ENCODE data around the gene HTR3B. TPM values are rescaled to one million over a fixed set of nuclear protein-coding genes. Genes with fewer than 3 reads are reported as not detected.
"Not testable (repeated sequence)": the region's sequence is repeated elsewhere in the genome, so short reads cannot be mapped to it uniquely, and the experiment has no call there.

The HTR3B gene
- total RNA-seq, 2 donors from 2014 or later = not detected

DNA sequence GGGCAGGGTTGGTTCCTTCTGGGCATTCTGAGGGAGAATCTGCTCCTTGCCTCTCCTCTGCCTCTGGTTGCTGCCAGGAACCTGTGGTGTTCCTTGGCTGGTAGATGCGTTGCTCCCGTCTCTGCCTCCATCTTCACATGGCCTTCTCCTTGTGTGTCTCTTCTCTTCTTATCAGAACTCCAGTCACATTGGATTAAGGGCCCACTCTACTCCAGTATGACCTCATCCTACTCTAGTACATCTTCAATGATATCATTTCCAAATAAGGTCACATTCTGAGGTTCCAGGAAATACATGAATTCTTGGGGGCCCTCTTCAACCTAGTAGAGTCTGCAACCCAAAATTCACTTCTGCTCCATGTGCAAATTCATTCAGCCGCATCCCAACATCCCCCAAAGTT, 33.3 kb downstream of the HTR3B start:
- 75% methylated on average over 2 to 3 of the region's 3 CpGs for WGBS, 2 experiments (ENCODE audit: insufficient coverage in 1 of 2, insufficient read length in 1 of 2)
- H3K4me3 Mint-ChIP-seq = no peak overlapping the region
- no peak overlapping the region for H3K27ac Mint-ChIP-seq
- Histone ChIP-seq H3K27me3 (ENCODE audit: control insufficient read depth, insufficient read depth, low read length, poor library complexity, severe bottlenecking) (no peaks in the 10 kb centered on the region), H3K4me1 (ENCODE audit: control insufficient read depth, insufficient read depth, low read length) (no peaks in the 10 kb centered on the region), H3K9ac (ENCODE audit: extremely low read depth, low read length, poor library complexity, severe bottlenecking) (no peak overlapping the region), H3K4me3 (ENCODE audit: low read length) (no peak overlapping the region), H3K27ac (ENCODE audit: low read depth, low read length) (no peak overlapping the region), H3K36me3 (ENCODE audit: control insufficient read depth, insufficient read depth, low read length) (no peaks in the 10 kb centered on the region), H3K9me3 (ENCODE audit: control insufficient read depth, low read length) (no peaks in the 10 kb centered on the region)
- TF ChIP-seq, protein P1, sequence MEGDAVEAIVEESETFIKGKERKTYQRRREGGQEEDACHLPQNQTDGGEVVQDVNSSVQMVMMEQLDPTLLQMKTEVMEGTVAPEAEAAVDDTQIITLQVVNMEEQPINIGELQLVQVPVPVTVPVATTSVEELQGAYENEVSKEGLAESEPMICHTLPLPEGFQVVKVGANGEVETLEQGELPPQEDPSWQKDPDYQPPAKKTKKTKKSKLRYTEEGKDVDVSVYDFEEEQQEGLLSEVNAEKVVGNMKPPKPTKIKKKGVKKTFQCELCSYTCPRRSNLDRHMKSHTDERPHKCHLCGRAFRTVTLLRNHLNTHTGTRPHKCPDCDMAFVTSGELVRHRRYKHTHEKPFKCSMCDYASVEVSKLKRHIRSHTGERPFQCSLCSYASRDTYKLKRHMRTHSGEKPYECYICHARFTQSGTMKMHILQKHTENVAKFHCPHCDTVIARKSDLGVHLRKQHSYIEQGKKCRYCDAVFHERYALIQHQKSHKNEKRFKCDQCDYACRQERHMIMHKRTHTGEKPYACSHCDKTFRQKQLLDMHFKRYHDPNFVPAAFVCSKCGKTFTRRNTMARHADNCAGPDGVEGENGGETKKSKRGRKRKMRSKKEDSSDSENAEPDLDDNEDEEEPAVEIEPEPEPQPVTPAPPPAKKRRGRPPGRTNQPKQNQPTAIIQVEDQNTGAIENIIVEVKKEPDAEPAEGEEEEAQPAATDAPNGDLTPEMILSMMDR (conservative IDR thresholded peaks at IDR 0.05) = no peak
- no peaks in the 10 kb centered on the region for H3K4me1 Mint-ChIP-seq
- no peaks in the 10 kb centered on the region for H3K27me3 Mint-ChIP-seq (ENCODE audit: insufficient read depth)
- no peaks in the 10 kb centered on the region for H3K9me3 Mint-ChIP-seq
- H3K36me3 Mint-ChIP-seq (ENCODE audit: low read depth) = no peaks in the 10 kb centered on the region
- no peak for DNase-seq

DNA sequence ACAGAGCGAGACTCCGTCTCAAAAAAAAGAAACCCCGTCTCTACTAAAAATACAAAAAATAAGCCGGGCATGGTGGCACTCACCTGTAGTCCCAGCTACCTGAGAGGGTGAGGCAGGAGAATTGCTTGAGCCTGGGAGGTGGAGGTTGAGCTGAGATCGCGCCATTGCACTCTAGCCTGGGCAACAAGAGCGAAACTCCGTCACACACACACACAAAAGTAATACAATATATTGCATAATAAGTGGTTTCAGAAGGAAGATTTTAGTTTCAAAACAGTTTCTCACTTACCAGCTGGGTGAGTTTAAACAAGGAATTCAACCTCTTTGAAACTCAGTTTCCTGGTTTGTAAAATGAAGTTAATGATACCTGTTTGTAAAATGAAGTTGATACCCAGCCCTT, 37.7 kb downstream of the HTR3B start:
- DNase-seq = no peak
- no peaks in the 10 kb centered on the region for H3K27me3 ChIP-seq (ENCODE audit: control insufficient read depth, insufficient read depth, low read length, poor library complexity, severe bottlenecking)
- Mint-ChIP-seq H3K27me3 (ENCODE audit: insufficient read depth) (peaks cover 1% of the 10 kb centered on the region), H3K4me1 (no peaks in the 10 kb centered on the region), H3K27ac (no peak overlapping the region), H3K36me3 (ENCODE audit: low read depth) (no peaks in the 10 kb centered on the region), H3K9me3 (no peaks in the 10 kb centered on the region), H3K4me3 (no peak overlapping the region)
- TF ChIP-seq, protein P1 (conservative IDR thresholded peaks at IDR 0.05) = no peak
- H3K27ac ChIP-seq (ENCODE audit: low read depth, low read length) = no peak overlapping the region
- no peaks in the 10 kb centered on the region for H3K4me1 ChIP-seq (ENCODE audit: control insufficient read depth, insufficient read depth, low read length)
- H3K9ac ChIP-seq (ENCODE audit: extremely low read depth, low read length, poor library complexity, severe bottlenecking) = no peak overlapping the region
- no peaks in the 10 kb centered on the region for H3K9me3 ChIP-seq (ENCODE audit: control insufficient read depth, low read length)
- H3K36me3 ChIP-seq (ENCODE audit: control insufficient read depth, insufficient read depth, low read length) = no peaks in the 10 kb centered on the region
- 90% methylated on average over 6 of the region's 8 CpGs; no CpG with 5 or more reads in 1 of the 2 experiments for WGBS, 2 experiments (ENCODE audit: insufficient coverage in 1 of 2, insufficient read length in 1 of 2)
- no peak overlapping the region for H3K4me3 ChIP-seq (ENCODE audit: low read length)

DNA sequence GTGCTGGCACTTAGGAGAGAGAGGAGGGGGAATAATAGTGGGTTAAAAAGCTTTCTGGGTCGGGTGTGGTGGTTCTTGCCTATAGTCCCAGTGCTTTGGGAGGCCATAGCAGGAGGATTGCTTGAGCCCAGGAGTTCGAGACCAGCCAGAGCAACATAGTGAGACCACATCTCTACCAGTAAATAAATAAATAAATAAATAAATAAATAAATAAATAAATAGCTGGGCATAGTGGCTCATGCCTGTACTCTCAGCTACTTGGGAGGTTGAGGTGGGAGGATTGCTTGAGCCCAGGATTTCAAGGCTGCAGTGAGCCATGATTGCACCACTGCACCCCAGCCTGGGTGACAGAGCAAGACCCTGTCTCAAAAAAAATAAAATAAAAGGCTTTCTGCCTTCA, 41.6 kb downstream of the HTR3B start:
- H3K4me3 ChIP-seq (ENCODE audit: low read length); H3K4me3 Mint-ChIP-seq; H3K9me3 ChIP-seq (ENCODE audit: control insufficient read depth, low read length); H3K36me3 Mint-ChIP-seq (ENCODE audit: low read depth); H3K27me3 Mint-ChIP-seq (ENCODE audit: insufficient read depth); H3K27ac Mint-ChIP-seq; H3K9ac ChIP-seq (ENCODE audit: extremely low read depth, low read length, poor library complexity, severe bottlenecking); H3K27me3 ChIP-seq (ENCODE audit: control insufficient read depth, insufficient read depth, low read length, poor library complexity, severe bottlenecking); H3K36me3 ChIP-seq (ENCODE audit: control insufficient read depth, insufficient read depth, low read length); H3K4me1 ChIP-seq (ENCODE audit: control insufficient read depth, insufficient read depth, low read length); DNase-seq; H3K4me1 Mint-ChIP-seq; H3K27ac ChIP-seq (ENCODE audit: low read depth, low read length); H3K9me3 Mint-ChIP-seq: not testable (repeated sequence)
- WGBS, 2 experiments (ENCODE audit: insufficient coverage in 1 of 2, insufficient read length in 1 of 2) = 96% methylated on average over 2 of the region's 2 CpGs; no CpG with 5 or more reads in 1 of the 2 experiments

DNA sequence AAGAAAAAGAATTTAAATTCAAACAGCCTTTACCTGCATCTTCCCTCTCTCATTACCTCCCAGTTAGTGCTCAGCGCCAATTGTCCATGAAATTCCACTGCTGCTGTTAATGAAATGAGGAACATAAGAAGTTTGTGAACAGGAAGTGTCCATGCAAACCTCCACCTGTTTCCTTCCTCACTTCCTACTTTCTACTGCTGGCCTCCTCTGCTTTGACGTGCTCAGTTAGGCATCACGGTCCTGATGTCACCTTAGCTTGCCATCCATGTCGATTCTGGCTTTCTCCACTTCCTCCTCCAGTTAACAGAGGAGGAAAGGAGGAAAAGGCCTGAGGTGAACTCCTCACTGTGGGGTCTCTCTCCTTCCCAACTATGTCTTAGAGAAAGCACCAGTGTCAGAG, 43.4 kb downstream of the HTR3B start:
- WGBS, 2 experiments (ENCODE audit: insufficient coverage in 1 of 2, insufficient read length in 1 of 2) = 87 to 100% methylated on average over 1 to 4 of the region's 4 CpGs
- H3K27me3 ChIP-seq (ENCODE audit: control insufficient read depth, insufficient read depth, low read length, poor library complexity, severe bottlenecking) = no peaks in the 10 kb centered on the region
- Mint-ChIP-seq H3K9me3 (no peaks in the 10 kb centered on the region), H3K27me3 (ENCODE audit: insufficient read depth) (peaks cover 5% of the 10 kb centered on the region), H3K4me3 (no peak overlapping the region), H3K27ac (no peak overlapping the region), H3K4me1 (peaks cover 5% of the 10 kb centered on the region), H3K36me3 (ENCODE audit: low read depth) (no peaks in the 10 kb centered on the region)
- TF ChIP-seq, protein P1 (conservative IDR thresholded peaks at IDR 0.05) = no peak
- H3K4me3 ChIP-seq (ENCODE audit: low read length) = no peak overlapping the region
- H3K9me3 ChIP-seq (ENCODE audit: control insufficient read depth, low read length) = no peaks in the 10 kb centered on the region
- no peaks in the 10 kb centered on the region for H3K4me1 ChIP-seq (ENCODE audit: control insufficient read depth, insufficient read depth, low read length)
- no peaks in the 10 kb centered on the region for H3K36me3 ChIP-seq (ENCODE audit: control insufficient read depth, insufficient read depth, low read length)
- H3K27ac ChIP-seq (ENCODE audit: low read depth, low read length) = no peak overlapping the region
- DNase-seq = no peak
- no peak overlapping the region for H3K9ac ChIP-seq (ENCODE audit: extremely low read depth, low read length, poor library complexity, severe bottlenecking)

All from endodermal cell (in vitro differentiated cells).